Fibroblast of the aortic adventitia (primary cell): ENCODE measurements around the gene AGBL4. TPM values are rescaled to one million over a fixed set of nuclear protein-coding genes. Genes with fewer than 3 reads are reported as not detected.
"Not testable (repeated sequence)": the region's sequence is repeated elsewhere in the genome, so short reads cannot be mapped to it uniquely, and the experiment has no call there.

ENCODE experiments used
- DNase-seq: peaks from one replicate; pipeline ENCODE4 v3.0.0-alpha.2; 2010; ENCODE audit warnings: low read depth
- H3K4me3 ChIP-seq: 2 replicates; pipeline ENCODE4 v1.5.1; 2011; ENCODE audit warnings: low read depth, mild to moderate bottlenecking, control low read depth, low read length, moderate library complexity
- total RNA-seq: library from RNA; depleted of rRNA; stranded (reverse); fragments of >200 nt; gene quantifications from 2 replicates; pipeline ENCODE4 v1.2.3, GENCODE V29; 2012; ENCODE audit warnings: low replicate concordance
- TF ChIP-seq, protein P1 (sequence below): IDR thresholded peaks from 2 replicates; pipeline ENCODE4 v1.5.1; 2011; ENCODE audit warnings: mild to moderate bottlenecking, low read length, control low read depth, inconsistent platforms; ENCODE audit not compliant: insufficient read depth

Gene AGBL4
- total RNA-seq, 1 donor, result not detected

DNA sequence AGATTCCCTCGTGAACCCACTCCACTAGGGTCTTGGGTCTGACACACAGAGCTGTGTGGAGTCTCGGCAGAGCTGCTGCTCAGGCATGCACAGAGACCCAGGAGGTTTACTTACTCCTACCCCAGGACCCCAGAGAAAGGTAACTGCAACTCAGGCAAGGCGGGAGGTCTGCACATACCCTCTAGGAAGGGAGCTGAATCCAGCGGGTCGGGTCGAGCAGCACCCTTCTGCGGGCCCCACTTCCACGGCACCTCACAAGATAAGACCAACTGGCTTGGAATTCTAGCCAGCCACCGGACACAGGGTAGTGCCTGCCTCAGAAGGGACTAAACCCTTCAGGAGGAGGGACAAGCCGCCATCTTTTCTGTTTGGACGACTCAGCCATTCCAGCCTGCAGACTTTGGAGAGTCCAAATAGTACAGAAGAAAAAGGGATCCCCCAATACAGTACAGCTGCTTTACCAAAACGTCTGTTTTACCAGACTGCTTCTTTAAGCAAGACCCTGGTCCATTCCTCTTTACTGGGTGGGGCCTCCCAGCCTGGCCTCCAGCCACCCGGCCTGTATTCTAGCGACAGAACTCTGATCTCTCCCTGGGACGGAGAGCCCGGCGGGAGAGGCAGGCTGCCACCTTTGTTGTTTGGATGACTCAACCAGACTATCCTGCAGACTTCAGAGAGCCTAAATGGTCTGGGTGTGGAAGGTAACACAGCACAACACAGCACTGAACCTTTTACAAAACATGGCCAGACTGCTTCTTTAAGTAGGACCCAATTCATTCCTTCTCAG, 692.5 kb downstream of the AGBL4 start:
- DNase-seq, result no peak
- TF ChIP-seq, protein P1, sequence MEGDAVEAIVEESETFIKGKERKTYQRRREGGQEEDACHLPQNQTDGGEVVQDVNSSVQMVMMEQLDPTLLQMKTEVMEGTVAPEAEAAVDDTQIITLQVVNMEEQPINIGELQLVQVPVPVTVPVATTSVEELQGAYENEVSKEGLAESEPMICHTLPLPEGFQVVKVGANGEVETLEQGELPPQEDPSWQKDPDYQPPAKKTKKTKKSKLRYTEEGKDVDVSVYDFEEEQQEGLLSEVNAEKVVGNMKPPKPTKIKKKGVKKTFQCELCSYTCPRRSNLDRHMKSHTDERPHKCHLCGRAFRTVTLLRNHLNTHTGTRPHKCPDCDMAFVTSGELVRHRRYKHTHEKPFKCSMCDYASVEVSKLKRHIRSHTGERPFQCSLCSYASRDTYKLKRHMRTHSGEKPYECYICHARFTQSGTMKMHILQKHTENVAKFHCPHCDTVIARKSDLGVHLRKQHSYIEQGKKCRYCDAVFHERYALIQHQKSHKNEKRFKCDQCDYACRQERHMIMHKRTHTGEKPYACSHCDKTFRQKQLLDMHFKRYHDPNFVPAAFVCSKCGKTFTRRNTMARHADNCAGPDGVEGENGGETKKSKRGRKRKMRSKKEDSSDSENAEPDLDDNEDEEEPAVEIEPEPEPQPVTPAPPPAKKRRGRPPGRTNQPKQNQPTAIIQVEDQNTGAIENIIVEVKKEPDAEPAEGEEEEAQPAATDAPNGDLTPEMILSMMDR, result no peak
- H3K4me3 ChIP-seq, result no peak overlapping the region

GRCh38 chr1:49323925-49324540, 699.7 kb downstream of the AGBL4 start:
- TF ChIP-seq, protein P1, result no peak
- no peak for DNase-seq
- H3K4me3 ChIP-seq, result no peak overlapping the region

DNA sequence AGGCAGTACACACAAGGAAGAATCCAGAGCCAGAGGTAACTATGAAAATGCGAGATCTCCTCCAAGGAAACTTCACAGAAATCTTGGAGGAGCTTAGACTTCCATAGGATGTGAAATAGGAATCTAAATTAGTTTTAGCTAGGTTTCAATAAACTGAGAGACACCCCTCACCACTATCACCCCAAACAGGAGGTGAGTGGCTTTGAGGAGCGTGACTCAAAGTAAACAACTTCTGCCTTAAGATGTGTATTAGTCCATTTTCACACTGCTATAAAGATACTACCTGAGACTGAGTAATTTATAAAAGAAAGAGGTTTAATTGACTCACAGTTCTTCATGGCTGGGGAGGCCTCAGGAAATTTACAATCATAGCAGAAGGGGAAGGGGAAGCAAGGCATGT, 703.3 kb downstream of the AGBL4 start:
- H3K4me3 ChIP-seq, DNase-seq: not testable (repeated sequence)

- TF ChIP-seq, protein P1, result no peak
- no peak overlapping the region for H3K4me3 ChIP-seq
- no peak for DNase-seq
Measured at GRCh38 chr1:49319426-49319963, 704.3 kb downstream of the AGBL4 start.

GRCh38 chr1:49318218-49318617, 705.5 kb downstream of the AGBL4 start:
- H3K4me3 ChIP-seq, result no peak overlapping the region
- TF ChIP-seq, protein P1, result no peak
- DNase-seq, result no peak

DNA sequence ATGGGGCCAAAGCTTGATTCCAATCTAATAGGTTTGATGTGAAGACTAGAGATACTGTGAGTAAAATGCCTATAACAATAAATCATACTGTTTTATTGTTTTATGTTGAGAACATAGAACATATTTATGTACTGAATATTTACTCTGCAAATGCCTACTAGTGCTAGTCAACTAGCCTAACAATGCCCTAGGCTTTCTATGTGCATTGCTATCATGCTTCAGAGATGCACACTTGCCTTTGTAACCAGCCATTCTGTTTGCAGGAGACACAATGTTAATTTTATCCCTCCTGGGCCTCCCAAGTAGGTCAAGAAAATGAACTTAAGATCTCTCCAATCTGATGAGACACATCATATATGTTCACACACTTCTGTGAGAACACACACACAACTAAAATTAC, 716.3 kb downstream of the AGBL4 start:
- no peak overlapping the region for H3K4me3 ChIP-seq
- TF ChIP-seq, protein P1, result no peak

DNA sequence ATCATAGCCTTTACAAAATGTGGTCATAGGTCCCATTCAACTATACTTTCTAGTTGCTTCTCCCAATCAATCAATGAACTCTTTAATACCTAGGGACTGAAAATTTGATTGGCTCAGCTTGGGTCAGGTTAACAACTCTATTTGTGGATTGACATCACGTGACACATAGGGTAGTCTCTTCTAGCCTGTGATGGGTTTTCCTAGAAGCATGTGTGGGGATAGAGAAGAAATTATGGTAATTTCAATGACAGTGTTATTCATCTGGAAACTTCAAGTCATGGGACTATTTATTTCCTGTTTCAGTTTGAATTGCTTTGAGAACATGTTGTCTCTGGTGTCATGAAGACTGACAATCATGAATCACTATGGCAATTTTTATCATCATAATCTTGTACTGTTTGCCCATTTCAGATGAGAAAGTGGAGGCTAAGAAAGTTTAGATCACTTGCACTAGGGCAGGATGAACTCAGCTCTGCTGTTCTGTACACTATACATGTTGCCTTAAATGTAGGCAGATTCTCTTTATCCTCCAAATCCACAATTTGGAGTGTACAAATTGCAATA, 717.2 kb downstream of the AGBL4 start:
- TF ChIP-seq, protein P1, result no peak
- DNase-seq, result no peak
- H3K4me3 ChIP-seq, result no peak overlapping the region

More for the DNA sequence above, 716.3 kb downstream of the AGBL4 start:
- no peak for DNase-seq

DNA sequence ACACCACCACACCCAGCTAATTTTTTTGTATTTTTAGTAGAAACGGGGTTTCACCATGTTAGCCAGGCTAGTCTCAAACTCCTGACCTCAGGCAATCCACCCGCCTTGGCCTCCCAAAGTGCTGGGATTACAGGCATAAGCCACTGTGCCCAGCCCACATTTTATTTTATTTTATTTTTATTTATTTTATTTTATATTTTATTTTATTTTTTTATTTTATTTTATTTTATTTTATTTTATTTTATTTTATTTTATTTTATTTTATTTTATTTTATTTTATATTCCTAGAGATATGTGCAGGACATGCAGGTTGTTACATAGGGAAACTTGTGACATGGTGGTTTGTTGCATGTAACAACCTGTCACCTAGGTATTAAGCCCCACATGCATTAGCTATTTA, 721.4 kb downstream of the AGBL4 start:
- H3K4me3 ChIP-seq, DNase-seq: not testable (repeated sequence)
